SK-N-MC (cell line): Measurements from ENCODE around the gene VAMP7.
"Not testable (repeated sequence)": the region's sequence is repeated elsewhere in the genome, so short reads cannot be mapped to it uniquely, and the experiment has no call there.

Experiments
- EZH2 ChIP-seq: fragments of 200-600 bp; sonication (generic); IDR thresholded peaks from one replicate; pipeline ENCODE4 v1.6.1; 2017; ENCODE audit warnings: antibody characterized with exemption
- POLR2AphosphoS5 ChIP-seq: IDR thresholded peaks from 2 replicates; pipeline ENCODE4 v1.6.1; 2012; ENCODE audit warnings: mild to moderate bottlenecking, low read depth, low read length, borderline replicate concordance

GRCh38 chrX:155971658-155972057 is 90.5 kb downstream of the VAMP7 start:
- not testable (repeated sequence) for TF ChIP-seq EZH2, POLR2AphosphoS5
